Neural progenitor cell (in vitro differentiated cells): Measurements from ENCODE around the gene AFG1L. TPM values are rescaled to one million over a fixed set of nuclear protein-coding genes. Genes with fewer than 3 reads are reported as not detected.
A peak's percentile ranks its signal among the peaks of the same experiment; 100 is the strongest.

ENCODE experiments used
- DNase-seq: peaks from one replicate; pipeline ENCODE4 v3.0.0-alpha.2; 2016; ENCODE audit warnings: low spot score
- H2AFZ ChIP-seq: fragments of 200-600 bp; sonication (generic); replicated peaks from 2 replicates; pipeline ENCODE4 v1.6.1; 2016; ENCODE audit warnings: antibody characterized with exemption
- H3F3A ChIP-seq: fragments of 200-600 bp; sonication (generic); 2 replicates; pipeline ENCODE4 v1.6.1; 2016; ENCODE audit warnings: antibody characterized with exemption, low read depth
- H3K27ac ChIP-seq: fragments of 200-600 bp; sonication (generic); 2 replicates; pipeline ENCODE4 v1.5.1; 2016; ENCODE audit warnings: mild to moderate bottlenecking
- H3K27me3 ChIP-seq: fragments of 200-600 bp; sonication (generic); 2 replicates; pipeline ENCODE4 v1.6.1; 2016; ENCODE audit warnings: mild to moderate bottlenecking, moderate library complexity
- H3K36me3 ChIP-seq: fragments of 200-600 bp; sonication (generic); 2 replicates; pipeline ENCODE4 v1.5.1; 2016
- H3K4me1 ChIP-seq: fragments of 200-600 bp; sonication (generic); 2 replicates; pipeline ENCODE4 v1.6.1; 2016; ENCODE audit warnings: mixed run types
- H3K4me2 ChIP-seq: fragments of 200-600 bp; sonication (generic); 2 replicates; pipeline ENCODE4 v1.6.1; 2016
- H3K4me3 ChIP-seq: fragments of 200-600 bp; sonication (generic); 2 replicates; pipeline ENCODE4 v1.5.1; 2016
- H3K79me2 ChIP-seq: fragments of 200-600 bp; sonication (generic); 2 replicates; pipeline ENCODE4 v1.6.1; 2016; ENCODE audit warnings: low read depth
- H3K9ac ChIP-seq: fragments of 200-600 bp; sonication (generic); 2 replicates; pipeline ENCODE4 v1.6.1; 2016
- H3K9me3 ChIP-seq: fragments of 200-600 bp; sonication (generic); 2 replicates; pipeline ENCODE4 v1.5.1; 2016; ENCODE audit warnings: low read depth
- H4K20me1 ChIP-seq: fragments of 200-600 bp; sonication (generic); 2 replicates; pipeline ENCODE4 v1.6.1; 2016; ENCODE audit warnings: low read depth
- H3K27ac Mint-ChIP-seq: 3 replicates; pipeline ENCODE4 v1.8.0; 2021; ENCODE audit warnings: mixed read lengths
- H3K27me3 Mint-ChIP-seq: 2 replicates; pipeline ENCODE4 v1.8.0; 2022; ENCODE audit warnings: low read depth, mild to moderate bottlenecking, inconsistent platforms, moderate library complexity, mixed read lengths; ENCODE audit not compliant: insufficient read depth
- H3K36me3 Mint-ChIP-seq: 3 replicates; pipeline ENCODE4 v1.8.0; 2021; ENCODE audit warnings: mixed read lengths
- H3K4me1 Mint-ChIP-seq: 3 replicates; pipeline ENCODE4 v1.8.0; 2021; ENCODE audit warnings: mixed read lengths
- H3K4me3 Mint-ChIP-seq: 3 replicates; pipeline ENCODE4 v1.8.0; 2021; ENCODE audit warnings: mild to moderate bottlenecking, moderate library complexity, mixed read lengths
- H3K9me3 Mint-ChIP-seq: 3 replicates; pipeline ENCODE4 v1.8.0; 2020; ENCODE audit warnings: mixed read lengths
- EZH2 ChIP-seq: fragments of 200-600 bp; sonication (generic); IDR thresholded peaks from 2 replicates; pipeline ENCODE4 v1.6.1; 2017; ENCODE audit warnings: antibody characterized with exemption, mild to moderate bottlenecking, moderate library complexity
- EZH2phosphoT487 ChIP-seq: fragments of 200-600 bp; sonication (generic); IDR thresholded peaks from 2 replicates; pipeline ENCODE4 v1.6.1; 2017; ENCODE audit warnings: antibody characterized with exemption
- total RNA-seq: library from RNA; depleted of rRNA; stranded (reverse); fragments of >200 nt; gene quantifications from 2 replicates; pipeline ENCODE4 v1.2.3, GENCODE V29; 2015; ENCODE audit warnings: low replicate concordance
- TF ChIP-seq, protein P1 (sequence below): fragments of 200-600 bp; sonication (generic); IDR thresholded peaks from 2 replicates; pipeline ENCODE4 v1.5.1; 2017; ENCODE audit warnings: antibody characterized with exemption, mild to moderate bottlenecking

AFG1L gene
- total RNA-seq, 1 donor from 2014 or later = 8.3 TPM

DNA sequence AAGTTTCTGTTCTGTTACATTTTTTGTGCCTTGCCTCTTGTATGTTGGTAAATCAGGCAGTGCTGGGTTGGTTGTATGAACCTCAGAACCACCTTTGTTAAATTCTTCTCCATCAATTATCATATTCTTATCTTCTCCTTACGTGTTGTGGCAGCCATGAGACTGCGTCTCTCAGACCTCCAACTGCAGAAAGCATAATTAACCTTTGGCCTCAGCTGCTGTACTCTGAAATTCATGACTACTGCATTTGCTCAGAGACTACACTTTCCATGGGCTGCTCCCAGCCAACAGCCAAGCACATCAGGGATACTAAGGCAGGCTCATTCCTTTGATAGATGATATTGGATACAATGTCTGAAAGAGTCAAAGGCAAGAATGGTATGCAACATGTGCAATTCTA is 18.9 kb upstream of the AFG1L start:
- H3K27ac ChIP-seq = no peak overlapping the region
- DNase-seq = no peak
- H4K20me1 ChIP-seq = no peaks in the 10 kb centered on the region
- H3K27me3 ChIP-seq = no peaks in the 10 kb centered on the region
- Mint-ChIP-seq H3K9me3 (no peaks in the 10 kb centered on the region), H3K36me3 (no peaks in the 10 kb centered on the region), H3K27ac (no peak overlapping the region), H3K4me1 (no peaks in the 10 kb centered on the region), H3K4me3 (no peak overlapping the region), H3K27me3 (peaks cover 6% of the 10 kb centered on the region)
- H2AFZ ChIP-seq = no peak overlapping the region
- TF ChIP-seq EZH2phosphoT487 (no peak), EZH2 (no peak)
- TF ChIP-seq, protein P1, sequence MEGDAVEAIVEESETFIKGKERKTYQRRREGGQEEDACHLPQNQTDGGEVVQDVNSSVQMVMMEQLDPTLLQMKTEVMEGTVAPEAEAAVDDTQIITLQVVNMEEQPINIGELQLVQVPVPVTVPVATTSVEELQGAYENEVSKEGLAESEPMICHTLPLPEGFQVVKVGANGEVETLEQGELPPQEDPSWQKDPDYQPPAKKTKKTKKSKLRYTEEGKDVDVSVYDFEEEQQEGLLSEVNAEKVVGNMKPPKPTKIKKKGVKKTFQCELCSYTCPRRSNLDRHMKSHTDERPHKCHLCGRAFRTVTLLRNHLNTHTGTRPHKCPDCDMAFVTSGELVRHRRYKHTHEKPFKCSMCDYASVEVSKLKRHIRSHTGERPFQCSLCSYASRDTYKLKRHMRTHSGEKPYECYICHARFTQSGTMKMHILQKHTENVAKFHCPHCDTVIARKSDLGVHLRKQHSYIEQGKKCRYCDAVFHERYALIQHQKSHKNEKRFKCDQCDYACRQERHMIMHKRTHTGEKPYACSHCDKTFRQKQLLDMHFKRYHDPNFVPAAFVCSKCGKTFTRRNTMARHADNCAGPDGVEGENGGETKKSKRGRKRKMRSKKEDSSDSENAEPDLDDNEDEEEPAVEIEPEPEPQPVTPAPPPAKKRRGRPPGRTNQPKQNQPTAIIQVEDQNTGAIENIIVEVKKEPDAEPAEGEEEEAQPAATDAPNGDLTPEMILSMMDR = no peak
- no peak overlapping the region for H3K4me2 ChIP-seq
- H3K9ac ChIP-seq = no peak overlapping the region
- H3F3A ChIP-seq = no peaks in the 10 kb centered on the region
- no peaks in the 10 kb centered on the region for H3K4me1 ChIP-seq
- no peaks in the 10 kb centered on the region for H3K9me3 ChIP-seq
- H3K79me2 ChIP-seq = no peaks in the 10 kb centered on the region
- no peaks in the 10 kb centered on the region for H3K36me3 ChIP-seq
- no peak overlapping the region for H3K4me3 ChIP-seq

DNA sequence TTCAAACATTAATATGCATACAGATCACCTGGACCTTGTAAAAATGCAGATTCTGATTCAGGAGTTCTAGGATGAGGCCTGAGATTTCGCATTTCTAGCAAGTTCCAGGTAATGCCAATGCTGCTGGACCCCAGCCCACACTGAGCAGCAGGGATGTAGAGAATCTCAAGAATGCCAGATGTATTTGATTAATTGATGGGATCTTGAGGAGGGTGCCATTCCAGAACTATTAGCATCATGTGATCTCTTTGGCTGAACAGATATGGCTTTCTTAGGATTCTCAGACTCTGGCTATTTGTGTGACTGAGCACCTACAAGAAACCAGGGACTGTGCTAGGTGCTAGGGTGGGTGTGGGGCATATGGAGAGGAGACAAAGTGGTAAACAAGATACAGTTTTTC is 17.6 kb upstream of the AFG1L start:
- Histone ChIP-seq H4K20me1 (no peaks in the 10 kb centered on the region), H3K27me3 (no peaks in the 10 kb centered on the region), H3K36me3 (no peaks in the 10 kb centered on the region), H2AFZ (no peak overlapping the region), H3K9me3 (no peaks in the 10 kb centered on the region), H3K27ac (no peak overlapping the region), H3F3A (no peaks in the 10 kb centered on the region), H3K4me2 (no peak overlapping the region), H3K79me2 (no peaks in the 10 kb centered on the region), H3K4me3 (no peak overlapping the region), H3K4me1 (no peaks in the 10 kb centered on the region), H3K9ac (no peak overlapping the region)
- H3K36me3 Mint-ChIP-seq = no peaks in the 10 kb centered on the region
- no peaks in the 10 kb centered on the region for H3K9me3 Mint-ChIP-seq
- H3K4me3 Mint-ChIP-seq = no peak overlapping the region
- no peak overlapping the region for H3K27ac Mint-ChIP-seq
- no peaks in the 10 kb centered on the region for H3K4me1 Mint-ChIP-seq
- TF ChIP-seq, protein P1 = no peak
- TF ChIP-seq EZH2phosphoT487 (no peak), EZH2 (no peak)
- DNase-seq = no peak
- peaks cover 4% of the 10 kb centered on the region for H3K27me3 Mint-ChIP-seq

DNA sequence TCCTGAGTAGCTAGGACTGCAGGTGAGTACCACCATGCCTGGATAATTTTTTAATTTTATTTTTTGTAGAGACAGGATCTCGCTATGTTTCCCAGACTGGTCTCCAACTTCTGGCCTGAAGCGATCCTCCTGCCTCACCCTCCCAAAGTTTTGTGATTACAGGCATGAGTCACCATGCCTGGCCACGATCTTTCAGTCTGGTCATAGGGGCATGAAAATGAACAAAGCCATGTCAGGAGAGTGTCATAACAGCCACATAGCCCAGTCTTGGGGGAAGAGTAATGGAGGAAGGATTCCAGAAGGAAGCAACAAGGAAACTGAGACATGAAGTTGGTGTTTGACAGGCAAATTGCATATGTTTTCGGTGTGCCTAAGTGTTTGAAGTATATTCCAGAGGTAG is 17.0 kb upstream of the AFG1L start:
- no peaks in the 10 kb centered on the region for H3K36me3 ChIP-seq
- Mint-ChIP-seq H3K4me1 (no peaks in the 10 kb centered on the region), H3K4me3 (no peak overlapping the region), H3K9me3 (no peaks in the 10 kb centered on the region), H3K27me3 (peaks cover 3% of the 10 kb centered on the region), H3K27ac (no peak overlapping the region), H3K36me3 (no peaks in the 10 kb centered on the region)
- no peaks in the 10 kb centered on the region for H3F3A ChIP-seq
- TF ChIP-seq EZH2phosphoT487 (no peak), EZH2 (no peak)
- TF ChIP-seq, protein P1 = no peak
- H3K27me3 ChIP-seq = no peaks in the 10 kb centered on the region
- H3K4me3 ChIP-seq = no peak overlapping the region
- H3K4me1 ChIP-seq = no peaks in the 10 kb centered on the region
- no peak overlapping the region for H3K27ac ChIP-seq
- no peak for DNase-seq
- no peaks in the 10 kb centered on the region for H3K79me2 ChIP-seq
- H4K20me1 ChIP-seq = no peaks in the 10 kb centered on the region
- H3K9me3 ChIP-seq = no peaks in the 10 kb centered on the region
- no peak overlapping the region for H3K9ac ChIP-seq
- no peak overlapping the region for H3K4me2 ChIP-seq
- peak overlapping the region; percentile 72 for H2AFZ ChIP-seq
